T-helper 1 cell treated with Interleukin-12 subunit alpha and Interleukin-12 subunit beta and Interleukin-4 antibody, amounts not matched to agents 30 ng/mL and 1 ng/mL, for 36 hours (primary cell): Measurements from ENCODE around the gene KHNYN. TPM values are rescaled to one million over a fixed set of nuclear protein-coding genes. Genes with fewer than 3 reads are reported as not detected.

Experiments used
- intact Hi-C: fragments of 100-400 bp; cut with micrococcal nuclease; formaldehyde crosslinking; loops from one replicate; pipeline ENCODE4 v1.15.1; 2024
- total RNA-seq: library from RNA; stranded (reverse); gene quantifications from 2 replicates; pipeline ENCODE4 v1.2.3, GENCODE V29; 2022

The KHNYN gene
- total RNA-seq, 1 donor from 2014 or later, result 101 TPM

- intact Hi-C loops, result no loop called here
Observed at GRCh38 chr14:24422261-24422660, 7.5 kb upstream of the KHNYN start.

DNA sequence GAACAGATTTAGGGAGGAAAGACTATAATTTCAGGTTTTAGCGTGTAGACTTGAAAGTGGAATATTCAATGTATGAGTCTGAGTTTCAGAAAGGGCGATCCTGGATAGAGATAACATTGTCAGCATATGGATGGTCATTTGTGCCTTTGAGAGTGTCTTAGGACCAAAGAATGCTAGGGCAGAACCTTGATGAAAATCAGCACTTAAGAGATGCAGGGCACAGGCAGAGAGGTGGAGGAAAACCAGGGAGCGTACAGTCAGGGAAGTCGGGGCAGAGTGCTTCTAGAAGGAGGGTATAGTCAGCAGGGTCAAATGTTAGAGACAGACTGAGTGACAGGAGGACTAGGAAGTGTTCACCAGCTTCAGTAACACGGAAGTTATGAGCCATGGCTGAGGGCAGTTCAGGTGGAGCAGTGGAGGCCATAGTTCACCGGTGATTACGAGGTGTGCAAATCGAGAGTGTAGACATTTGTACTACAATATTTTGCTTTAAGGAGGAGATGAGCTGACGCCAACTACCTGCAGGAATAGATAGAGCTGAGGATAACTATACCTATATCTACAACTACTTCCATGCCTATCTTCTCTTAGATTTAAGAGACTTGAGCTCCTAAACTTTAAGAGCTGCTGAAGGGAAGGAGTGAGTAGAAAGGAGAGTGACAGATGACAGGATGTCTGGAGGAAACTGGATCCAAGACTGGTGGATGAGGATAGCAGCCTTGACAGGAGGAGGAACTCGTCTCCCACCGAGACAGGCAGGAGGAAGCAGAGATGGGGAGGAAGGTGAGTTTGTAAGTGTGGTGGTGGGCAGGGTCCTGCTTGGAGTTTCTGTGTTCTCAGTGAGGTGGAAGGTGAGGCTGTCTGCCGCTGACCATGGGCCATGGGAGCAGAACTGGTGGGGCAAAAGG is 6.8 kb upstream of the KHNYN start:
- intact Hi-C loops, result no loop called here

- intact Hi-C loops, result no loop called here
Observed at GRCh38 chr14:24425704-24426103, 4.0 kb upstream of the KHNYN start.

GRCh38 chr14:24426150-24426911 is 3.4 kb upstream of the KHNYN start:
- intact Hi-C loops, result no loop called here

GRCh38 chr14:24426912-24427536 is 2.7 kb upstream of the KHNYN start:
- intact Hi-C loops, result no loop called here

GRCh38 chr14:24427537-24428508 is 1.9 kb upstream of the KHNYN start:
- intact Hi-C loops, result no loop called here

DNA sequence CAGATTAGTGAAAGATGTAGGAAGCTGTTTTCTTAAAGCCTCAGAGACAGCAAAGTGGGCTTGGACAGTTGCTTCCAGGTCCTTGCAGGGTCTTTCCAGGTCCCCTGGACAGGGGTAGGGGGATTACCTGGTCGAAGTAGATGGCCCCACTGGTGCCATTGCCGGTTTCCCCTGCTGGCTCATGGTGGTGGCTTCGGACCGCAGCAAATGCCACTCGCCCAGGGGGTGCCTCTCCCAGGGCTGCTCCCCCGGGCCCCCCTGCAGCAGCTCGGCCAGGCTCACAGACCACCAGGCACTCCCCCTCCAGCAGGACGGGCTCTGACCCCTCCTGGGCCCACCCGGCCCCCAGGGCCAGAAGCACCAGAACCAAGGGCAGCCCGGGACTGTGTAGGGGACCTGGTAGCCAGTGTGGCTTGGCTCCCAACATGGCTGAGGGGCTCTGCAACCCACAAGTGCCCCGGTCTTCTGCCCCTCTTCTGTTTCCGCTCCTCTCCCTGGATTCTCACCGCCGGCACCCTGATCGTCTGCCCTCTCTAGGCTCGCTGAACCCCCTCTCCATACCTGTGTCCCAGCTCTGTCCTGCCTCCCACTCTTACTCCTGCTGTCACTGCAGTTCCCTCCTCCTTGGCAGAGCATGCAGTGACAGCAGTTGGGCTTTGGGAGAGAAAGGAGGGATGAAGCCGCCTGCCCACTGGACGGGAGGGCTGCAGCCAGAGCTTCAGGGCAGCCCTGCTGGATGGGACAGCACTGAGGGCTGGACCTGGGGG is 943 bp upstream of the KHNYN start:
- intact Hi-C loops, result no loop called here

- intact Hi-C loops, result loop anchor here (1.0 to 5.0 kb wide), 2 partner anchors 243 to 338 kb away; partner anchors contain the start of gene PCK2
Observed at GRCh38 chr14:24430143-24430681, 458 bp downstream of the KHNYN start.

- intact Hi-C loops, result loop anchor here (1.0 to 5.0 kb wide), 15 partner anchors 11 to 339 kb away; partner anchors contain the start of genes CHMP4A, DHRS1, GMPR2 and NEDD8
Observed at GRCh38 chr14:24430682-24431568, 1.2 kb downstream of the KHNYN start.

DNA sequence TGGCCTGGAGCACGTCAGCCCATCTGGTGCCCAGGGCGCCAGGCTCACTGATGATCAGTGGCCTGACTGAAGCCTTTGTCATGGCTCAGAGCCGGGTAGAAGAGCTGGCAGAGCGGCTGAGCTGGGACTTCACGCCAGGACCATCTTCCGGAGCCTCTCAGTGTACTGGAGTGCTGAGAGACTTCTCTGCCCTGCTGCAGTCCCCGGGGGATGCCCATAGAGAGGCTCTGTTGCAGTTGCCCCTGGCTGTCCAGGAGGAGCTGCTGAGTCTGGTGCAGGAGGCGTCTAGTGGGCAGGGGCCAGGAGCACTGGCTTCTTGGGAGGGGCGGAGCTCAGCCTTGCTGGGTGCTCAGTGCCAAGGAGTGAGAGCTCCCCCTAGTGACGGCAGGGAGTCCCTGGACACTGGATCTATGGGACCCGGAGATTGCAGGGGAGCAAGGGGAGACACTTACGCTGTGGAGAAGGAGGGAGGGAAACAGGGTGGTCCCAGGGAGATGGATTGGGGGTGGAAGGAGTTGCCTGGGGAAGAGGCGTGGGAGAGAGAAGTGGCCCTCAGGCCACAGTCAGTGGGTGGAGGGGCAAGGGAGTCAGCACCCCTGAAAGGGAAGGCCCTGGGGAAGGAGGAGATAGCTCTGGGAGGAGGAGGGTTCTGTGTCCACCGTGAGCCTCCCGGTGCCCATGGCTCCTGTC is 2.0 kb downstream of the KHNYN start:
- intact Hi-C loops, result loop anchor here (1.0 to 5.0 kb wide), 14 partner anchors 11 to 339 kb away; partner anchors contain the start of genes CHMP4A, DHRS1, GMPR2 and NEDD8

- intact Hi-C loops, result loop anchor here (5.0 kb wide), 1 partner anchor 340 kb away; the partner anchor contains the start of gene PCK2
Observed at GRCh38 chr14:24432259-24433131, 2.7 kb downstream of the KHNYN start.

DNA sequence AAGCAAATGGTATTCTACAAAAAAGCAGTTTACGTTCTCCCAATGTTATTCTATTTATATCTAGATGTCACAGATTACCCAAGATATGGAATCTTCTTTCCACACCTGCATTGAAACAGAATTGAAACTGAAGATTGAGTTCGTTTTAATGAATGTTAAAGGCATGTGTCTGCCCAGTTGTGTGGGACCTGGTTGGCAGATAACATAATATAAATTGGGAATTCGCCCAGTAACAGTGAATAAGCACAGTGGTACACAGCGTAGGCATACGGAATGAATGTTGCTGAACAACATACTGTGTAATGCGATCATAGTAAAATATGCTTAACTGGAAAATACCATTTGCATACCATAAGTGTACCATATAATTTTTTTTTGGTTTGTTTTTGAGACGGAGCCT is 4.3 kb downstream of the KHNYN start:
- intact Hi-C loops, result loop anchor here (5.0 kb wide), 1 partner anchor 342 kb away; the partner anchor contains the start of gene PCK2

GRCh38 chr14:24434676-24435075 is 4.9 kb downstream of the KHNYN start:
- intact Hi-C loops, result loop anchor here (5.0 kb wide), 1 partner anchor 342 kb away; the partner anchor contains the start of gene PCK2

DNA sequence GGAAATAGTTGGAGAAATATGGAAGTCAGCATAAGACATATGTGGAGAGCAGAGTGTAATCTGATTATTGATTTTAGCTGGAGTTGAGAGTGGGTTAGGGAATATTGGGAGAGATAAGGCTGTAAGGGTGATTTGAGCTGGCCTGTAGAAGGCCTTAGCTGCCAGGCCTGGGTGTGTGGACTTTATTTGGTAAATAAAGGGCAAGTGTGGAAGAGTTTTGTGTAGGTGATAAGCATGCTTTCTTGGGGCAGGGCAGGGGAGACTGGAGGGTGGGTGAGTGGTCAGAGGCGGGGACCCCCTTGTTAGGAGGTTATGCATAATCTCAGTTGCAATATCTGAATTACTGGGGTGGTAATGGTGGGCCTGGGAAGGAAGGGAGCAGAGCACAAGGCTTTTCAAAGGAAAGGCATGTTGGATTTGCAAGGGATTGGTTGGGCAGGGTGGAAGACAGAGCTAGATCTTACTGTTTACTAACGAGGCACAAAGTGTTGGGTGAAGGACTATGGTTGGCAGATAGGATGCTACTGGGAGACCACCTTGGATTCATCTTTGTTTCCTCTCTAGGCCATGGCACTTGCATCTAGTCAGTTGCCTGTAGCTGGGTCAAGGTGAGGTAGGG is 5.5 kb downstream of the KHNYN start:
- intact Hi-C loops, result no loop called here

GRCh38 chr14:24435998-24436354 is 6.2 kb downstream of the KHNYN start:
- intact Hi-C loops, result loop anchor here (1.0 kb wide), 2 partner anchors 103 to 128 kb away; no protein-coding TSS in a partner anchor
